Panc1 (cell line): Measurements from ENCODE around the gene PCDHA10. TPM values are rescaled to one million over a fixed set of nuclear protein-coding genes. Genes with fewer than 3 reads are reported as not detected.
"Not testable (repeated sequence)": the region's sequence is repeated elsewhere in the genome, so short reads cannot be mapped to it uniquely, and the experiment has no call there.

Experiments used
- ATAC-seq: fragments of 200-7000 bp; cut with Tn5 transposase; 2 replicates; pipeline ENCODE4 v1.9.1; 2020; ENCODE audit warnings: mild to moderate bottlenecking, moderate library complexity
- BruUV-seq: library from RNA; stranded (reverse); fragments of 400-500 nt; replicated peaks from 2 replicates; lab custom pipeline; 2021; lab: Mats Ljungman, UMichigan
- CTCF ChIA-PET: fragments of 300-600 bp; sonication (Branson Sonifier 250); formaldehyde crosslinking; loops from one replicate; lab custom pipeline; 2022; ENCODE audit warnings: antibody characterized with exemption; lab: Charles Lee
- POLR2A ChIA-PET: fragments of 300-600 bp; sonication (Branson Sonifier 250); formaldehyde crosslinking; loops from one replicate; lab custom pipeline; 2022; ENCODE audit warnings: antibody characterized with exemption; lab: Charles Lee
- DNase-seq: peaks from one replicate; pipeline ENCODE4 v3.0.0-alpha.2; 2010; ENCODE audit warnings: low read depth, low spot score
- H3K27ac ChIP-seq: 2 replicates; pipeline ENCODE4 v1.5.1; 2011; ENCODE audit warnings: mild to moderate bottlenecking, low read length, inconsistent platforms
- H3K27me3 ChIP-seq: fragments of 200-500 bp; sonication (Bioruptor generic); 2 replicates; pipeline ENCODE4 v1.6.0; 2014; ENCODE audit warnings: low read length, inconsistent platforms; ENCODE audit not compliant: control insufficient read depth, insufficient read depth
- H3K36me3 ChIP-seq: fragments of 200-500 bp; sonication (Bioruptor generic); 2 replicates; pipeline ENCODE4 v1.5.1; 2014; ENCODE audit warnings: inconsistent platforms, mild to moderate bottlenecking, low read length, moderate library complexity; ENCODE audit not compliant: control insufficient read depth, insufficient read depth
- H3K4me1 ChIP-seq: 2 replicates; pipeline ENCODE4 v1.5.1; 2011; ENCODE audit warnings: inconsistent platforms, mild to moderate bottlenecking, low read length, moderate library complexity; ENCODE audit not compliant: control insufficient read depth, insufficient read depth
- H3K4me3 ChIP-seq, 2 experiments: 2 replicates each; pipeline ENCODE4 v1.5.1; 2011 to 2012; ENCODE audit warnings: low read depth in 2 of 2, low read length in 2 of 2, mild to moderate bottlenecking in 2 of 2, inconsistent platforms in 1 of 2, moderate library complexity in 1 of 2
- H3K9me3 ChIP-seq: fragments of 200-500 bp; sonication (Bioruptor generic); 2 replicates; pipeline ENCODE4 v1.5.1; 2014; ENCODE audit warnings: low read depth, mild to moderate bottlenecking, inconsistent platforms, low read length, moderate library complexity; ENCODE audit not compliant: control insufficient read depth, insufficient read depth
- POLR2AphosphoS5 ChIP-seq: IDR thresholded peaks from 2 replicates; pipeline ENCODE4 v1.6.1; 2012; ENCODE audit warnings: mild to moderate bottlenecking, low read depth, low read length, moderate library complexity
- SIN3A ChIP-seq: IDR thresholded peaks from 2 replicates; pipeline ENCODE4 v1.6.1; 2012; ENCODE audit warnings: low read depth, mild to moderate bottlenecking, low read length, moderate library complexity, borderline replicate concordance; ENCODE audit not compliant: insufficient read depth
- TCF7L2 ChIP-seq: IDR thresholded peaks from 2 replicates; pipeline ENCODE4 v1.6.1; 2011; ENCODE audit warnings: mild to moderate bottlenecking, low read depth, low read length, inconsistent platforms
- in situ Hi-C: cut with HindIII; loops from 2 replicates; pipeline ENCODE4 v1.10.0; 2016; ENCODE audit warnings: low sequenced_read_pairs, low pct_unique_long_range_greater_than_20kb
- intact Hi-C: fragments of 100-400 bp; cut with micrococcal nuclease; formaldehyde crosslinking; loops from one replicate; pipeline ENCODE4 v1.10.0; 2022; ENCODE audit not compliant: unreplicated experiment
- total RNA-seq: library from RNA; stranded (reverse); gene quantifications from one replicate; pipeline ENCODE4 v1.2.1, GENCODE V29; 2021; ENCODE audit not compliant: unreplicated experiment
- TF ChIP-seq, protein P1 (sequence below): fragments of 450-650 bp; IDR thresholded peaks from 2 replicates; pipeline ENCODE4 v1.5.1; 2017; ENCODE audit warnings: mild to moderate bottlenecking
- TF ChIP-seq, protein P2 (sequence below), 2 experiments: IDR thresholded peaks; 2 replicates each; pipeline ENCODE4 v1.6.1; 2011 to 2012; ENCODE audit warnings: low read depth in 2 of 2, control low read depth in 1 of 2, low read length in 1 of 2, mild to moderate bottlenecking in 1 of 2, moderate library complexity in 1 of 2; ENCODE audit not compliant: insufficient read depth in 1 of 2

Gene PCDHA10
- total RNA-seq, 1 experiment from 2014 or later, result 0.33 TPM

DNA sequence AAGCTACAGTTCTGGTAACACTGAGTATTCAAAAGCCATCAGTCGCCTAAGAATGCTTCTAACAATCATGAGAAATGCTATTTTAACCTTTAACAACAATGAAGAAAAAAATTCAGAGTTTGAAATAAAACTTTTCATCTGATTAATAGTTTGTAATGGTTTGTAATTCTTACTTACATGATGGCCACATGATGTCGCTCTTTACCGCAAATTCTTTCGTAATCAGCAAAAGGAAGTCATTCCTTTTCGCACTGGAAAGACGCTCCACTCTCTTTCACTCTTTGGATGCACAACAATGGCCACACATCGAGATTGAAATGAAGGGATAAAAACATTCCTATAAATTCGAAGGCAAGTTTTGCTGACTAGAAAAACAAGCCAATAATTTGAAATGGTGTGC lies 21.7 kb upstream of the PCDHA10 start, which contains the start of gene PCDHA7:
PCDHA7 (plus strand) TSS at position 277 of the 400 bp plus-strand sequence; CDS start at position 392, 115 bp downstream.
- in situ Hi-C loops (no loop called here), intact Hi-C loops (no loop called here)
- DNase-seq (no peak), ATAC-seq (no peak)
- Histone ChIP-seq H3K9me3 (no peaks in the 10 kb centered on the region; the same call in 1 of the 2 replicates), H3K4me3 (no peak within 1 kb of the TSS), H3K4me1 (no peaks in the 10 kb centered on the region), H3K36me3 (no peaks in the 10 kb centered on the region), H3K27me3 (no peaks in the 10 kb centered on the region), H3K27ac (no peak within 1 kb of the TSS)
- no TSS peak for BruUV-seq
- CTCF ChIA-PET, result interaction anchor here (0.6 kb wide), 1 partner anchor 322 kb away, joined by 3 read pairs; no protein-coding TSS in a partner anchor
- no peak for TF ChIP-seq TCF7L2
- TF ChIP-seq, protein P1, sequence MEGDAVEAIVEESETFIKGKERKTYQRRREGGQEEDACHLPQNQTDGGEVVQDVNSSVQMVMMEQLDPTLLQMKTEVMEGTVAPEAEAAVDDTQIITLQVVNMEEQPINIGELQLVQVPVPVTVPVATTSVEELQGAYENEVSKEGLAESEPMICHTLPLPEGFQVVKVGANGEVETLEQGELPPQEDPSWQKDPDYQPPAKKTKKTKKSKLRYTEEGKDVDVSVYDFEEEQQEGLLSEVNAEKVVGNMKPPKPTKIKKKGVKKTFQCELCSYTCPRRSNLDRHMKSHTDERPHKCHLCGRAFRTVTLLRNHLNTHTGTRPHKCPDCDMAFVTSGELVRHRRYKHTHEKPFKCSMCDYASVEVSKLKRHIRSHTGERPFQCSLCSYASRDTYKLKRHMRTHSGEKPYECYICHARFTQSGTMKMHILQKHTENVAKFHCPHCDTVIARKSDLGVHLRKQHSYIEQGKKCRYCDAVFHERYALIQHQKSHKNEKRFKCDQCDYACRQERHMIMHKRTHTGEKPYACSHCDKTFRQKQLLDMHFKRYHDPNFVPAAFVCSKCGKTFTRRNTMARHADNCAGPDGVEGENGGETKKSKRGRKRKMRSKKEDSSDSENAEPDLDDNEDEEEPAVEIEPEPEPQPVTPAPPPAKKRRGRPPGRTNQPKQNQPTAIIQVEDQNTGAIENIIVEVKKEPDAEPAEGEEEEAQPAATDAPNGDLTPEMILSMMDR, result 0 out of 2 replicates have a peak, but pooled peaks have one; percentile 18
- TF ChIP-seq SIN3A, result no peak
- no peak for TF ChIP-seq POLR2AphosphoS5
- TF ChIP-seq, protein P2, sequence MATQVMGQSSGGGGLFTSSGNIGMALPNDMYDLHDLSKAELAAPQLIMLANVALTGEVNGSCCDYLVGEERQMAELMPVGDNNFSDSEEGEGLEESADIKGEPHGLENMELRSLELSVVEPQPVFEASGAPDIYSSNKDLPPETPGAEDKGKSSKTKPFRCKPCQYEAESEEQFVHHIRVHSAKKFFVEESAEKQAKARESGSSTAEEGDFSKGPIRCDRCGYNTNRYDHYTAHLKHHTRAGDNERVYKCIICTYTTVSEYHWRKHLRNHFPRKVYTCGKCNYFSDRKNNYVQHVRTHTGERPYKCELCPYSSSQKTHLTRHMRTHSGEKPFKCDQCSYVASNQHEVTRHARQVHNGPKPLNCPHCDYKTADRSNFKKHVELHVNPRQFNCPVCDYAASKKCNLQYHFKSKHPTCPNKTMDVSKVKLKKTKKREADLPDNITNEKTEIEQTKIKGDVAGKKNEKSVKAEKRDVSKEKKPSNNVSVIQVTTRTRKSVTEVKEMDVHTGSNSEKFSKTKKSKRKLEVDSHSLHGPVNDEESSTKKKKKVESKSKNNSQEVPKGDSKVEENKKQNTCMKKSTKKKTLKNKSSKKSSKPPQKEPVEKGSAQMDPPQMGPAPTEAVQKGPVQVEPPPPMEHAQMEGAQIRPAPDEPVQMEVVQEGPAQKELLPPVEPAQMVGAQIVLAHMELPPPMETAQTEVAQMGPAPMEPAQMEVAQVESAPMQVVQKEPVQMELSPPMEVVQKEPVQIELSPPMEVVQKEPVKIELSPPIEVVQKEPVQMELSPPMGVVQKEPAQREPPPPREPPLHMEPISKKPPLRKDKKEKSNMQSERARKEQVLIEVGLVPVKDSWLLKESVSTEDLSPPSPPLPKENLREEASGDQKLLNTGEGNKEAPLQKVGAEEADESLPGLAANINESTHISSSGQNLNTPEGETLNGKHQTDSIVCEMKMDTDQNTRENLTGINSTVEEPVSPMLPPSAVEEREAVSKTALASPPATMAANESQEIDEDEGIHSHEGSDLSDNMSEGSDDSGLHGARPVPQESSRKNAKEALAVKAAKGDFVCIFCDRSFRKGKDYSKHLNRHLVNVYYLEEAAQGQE (IDR thresholded peaks at IDR 0.05; ENCODE audit: insufficient read depth in 1 of 2, low read depth in 2 of 2, low read length in 1 of 2), result no peak
- POLR2A ChIA-PET, result no interaction called here

DNA sequence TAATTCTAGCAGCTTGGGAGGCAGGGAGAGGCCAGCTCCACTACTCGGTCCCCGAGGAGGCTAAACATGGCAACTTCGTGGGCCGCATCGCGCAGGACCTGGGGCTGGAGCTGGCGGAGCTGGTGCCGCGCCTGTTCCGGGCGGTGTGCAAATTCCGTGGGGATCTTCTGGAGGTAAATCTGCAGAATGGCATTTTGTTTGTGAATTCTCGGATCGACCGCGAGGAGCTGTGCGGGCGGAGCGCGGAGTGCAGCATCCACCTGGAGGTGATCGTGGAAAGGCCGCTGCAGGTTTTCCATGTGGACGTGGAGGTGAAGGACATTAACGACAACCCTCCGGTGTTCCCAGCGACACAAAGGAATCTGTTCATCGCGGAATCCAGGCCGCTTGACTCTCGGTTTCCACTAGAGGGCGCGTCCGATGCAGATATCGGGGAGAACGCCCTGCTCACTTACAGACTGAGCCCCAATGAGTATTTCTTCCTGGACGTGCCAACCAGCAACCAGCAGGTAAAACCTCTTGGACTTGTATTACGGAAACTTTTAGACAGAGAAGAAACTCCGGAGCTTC lies 21.2 kb upstream of the PCDHA10 start:
- DNase-seq, BruUV-seq, in situ Hi-C loops, H3K4me3 ChIP-seq, ATAC-seq, H3K4me1 ChIP-seq, H3K36me3 ChIP-seq, H3K27me3 ChIP-seq, POLR2A ChIA-PET, intact Hi-C loops, H3K27ac ChIP-seq, H3K9me3 ChIP-seq: not testable (repeated sequence)
- CTCF ChIA-PET, result interaction anchor here (0.6 kb wide), 1 partner anchor 321 kb away, joined by 3 read pairs; no protein-coding TSS in a partner anchor
